HepG2 (cell line): ENCODE data around the gene ARPP21. TPM values are rescaled to one million over a fixed set of nuclear protein-coding genes. Genes with fewer than 3 reads are reported as not detected.

Experiments used
- ATAC-seq: fragments of 200-7000 bp; cut with Tn5 transposase; 3 replicates; pipeline ENCODE4 v1.9.1; 2020; ENCODE audit warnings: mild to moderate bottlenecking, moderate library complexity
- BruUV-seq: library from RNA; stranded (reverse); fragments of 400-500 nt; replicated peaks from 2 replicates; lab custom pipeline; 2021; lab: Mats Ljungman, UMichigan
- CTCF ChIA-PET: fragments of 300-600 bp; formaldehyde crosslinking; extraction: SDS; loops from one replicate; lab custom pipeline; 2021; ENCODE audit warnings: low total read pairs, inconsistent platforms, low intra/inter-chr PET ratio; lab: Yijun Ruan, JAX
- POLR2A ChIA-PET: fragments of 350-600 bp; sonication (Branson Sonifier 250); formaldehyde crosslinking; loops from one replicate; lab custom pipeline; 2020; ENCODE audit warnings: antibody characterized with exemption, inconsistent platforms; lab: Yijun Ruan, JAX
- DNase-seq: peaks from one replicate; pipeline ENCODE4 v3.0.0-alpha.2; 2015; ENCODE audit warnings: low spot score
- FAIRE-seq: peaks from 3 replicates; lab custom pipeline; 2011; peaks lifted over from hg19 to GRCh38; lab: Jason Lieb, UNC
- H2AFZ ChIP-seq: one replicate; pipeline ENCODE4 v1.6.1; 2011; ENCODE audit warnings: low read length, inconsistent platforms
- H3K27ac ChIP-seq: fragments of 300-600 bp; 3 replicates; pipeline ENCODE4 v1.8.0; 2011; ENCODE audit warnings: mixed run types, mild to moderate bottlenecking, mixed read lengths, low read length, inconsistent platforms; ENCODE audit not compliant: insufficient read depth; ENCODE audit errors: extremely low read length
- H3K27me3 ChIP-seq, 2 experiments: fragments of 200-600 bp in 1 of 2; 2 replicates in 1 of 2; 3 replicates in 1 of 2; pipeline versions ENCODE4 v1.6.0 to v1.8.0; 2011; ENCODE audit warnings: low read length in 2 of 2, mild to moderate bottlenecking in 2 of 2, moderate library complexity in 2 of 2, inconsistent platforms in 1 of 2; ENCODE audit not compliant: insufficient read depth in 2 of 2, control insufficient read depth in 1 of 2
- H3K36me3 ChIP-seq, 2 experiments: fragments of 200-600 bp in 1 of 2; replicated peaks in 1 of 2; 2 replicates in 1 of 2; 3 replicates in 1 of 2; pipeline versions ENCODE4 v1.5.1 to v1.8.0; 2011; ENCODE audit warnings: low read length in 2 of 2, inconsistent platforms in 1 of 2; ENCODE audit not compliant: insufficient read depth in 2 of 2, control insufficient read depth in 1 of 2
- H3K4me1 ChIP-seq: 2 replicates; pipeline ENCODE4 v1.5.1; 2012; ENCODE audit warnings: low read length, inconsistent platforms; ENCODE audit not compliant: insufficient read depth
- H3K4me2 ChIP-seq: 2 replicates; pipeline ENCODE4 v1.6.0; 2011; ENCODE audit warnings: low read depth, low read length, inconsistent platforms
- H3K4me3 ChIP-seq, 3 experiments: fragments of 200-600 bp in 1 of 3; sonication (generic), shearing (Covaris generic) in 1 of 3; replicated peaks in 1 of 3; 2 replicates each; pipeline ENCODE4 v1.5.1; 2011 to 2016; ENCODE audit warnings: low read length in 3 of 3, inconsistent platforms in 2 of 3, low read depth in 2 of 3, mild to moderate bottlenecking in 2 of 3, control low read depth in 1 of 3, mixed read lengths in 1 of 3; ENCODE audit not compliant: insufficient read depth in 1 of 3
- H3K79me2 ChIP-seq: one replicate; pipeline ENCODE4 v1.6.1; 2011; ENCODE audit warnings: low read length, inconsistent platforms; ENCODE audit not compliant: insufficient read depth
- H3K9ac ChIP-seq: 2 replicates; pipeline ENCODE4 v1.6.0; 2011; ENCODE audit warnings: mild to moderate bottlenecking, low read depth, low read length, inconsistent platforms; ENCODE audit not compliant: insufficient read depth
- H3K9me3 ChIP-seq: 2 replicates; pipeline ENCODE4 v1.5.1; 2012; ENCODE audit warnings: mild to moderate bottlenecking, low read length
- H4K20me1 ChIP-seq: 2 replicates; pipeline ENCODE4 v1.6.0; 2011; ENCODE audit warnings: inconsistent platforms, mild to moderate bottlenecking, low read length, moderate library complexity; ENCODE audit not compliant: insufficient read depth
- BATF2 ChIP-seq: sonication (generic); formaldehyde crosslinking; IDR thresholded peaks from 2 replicates; pipeline ENCODE4 v1.8.0; 2022; ENCODE audit warnings: mild to moderate bottlenecking, missing genetic modification reagents, moderate library complexity
- ESRRA ChIP-seq: sonication (generic); formaldehyde crosslinking; IDR thresholded peaks from 2 replicates; pipeline ENCODE4 v1.5.1; 2020; ENCODE audit warnings: mild to moderate bottlenecking, low read depth, missing genetic modification reagents
- GATAD2A ChIP-seq: IDR thresholded peaks from 2 replicates; pipeline ENCODE4 v1.6.1; 2016
- MAFF ChIP-seq: IDR thresholded peaks from 2 replicates; pipeline ENCODE4 v1.6.1; 2011; ENCODE audit warnings: low read depth, low read length, improper control_type of control experiment
- PAX8 ChIP-seq: sonication (generic); formaldehyde crosslinking; IDR thresholded peaks from 2 replicates; pipeline ENCODE4 v1.8.0; 2022; ENCODE audit warnings: mild to moderate bottlenecking, missing genetic modification reagents, borderline replicate concordance
- RARG ChIP-seq: sonication (generic); formaldehyde crosslinking; IDR thresholded peaks from 2 replicates; pipeline ENCODE4 v1.4.0; 2020; ENCODE audit warnings: low read depth, mild to moderate bottlenecking, missing genetic modification reagents
- TRAFD1 ChIP-seq: sonication (generic); formaldehyde crosslinking; IDR thresholded peaks from 2 replicates; pipeline ENCODE4 v1.5.1; 2020; ENCODE audit warnings: missing genetic modification reagents, mild to moderate bottlenecking, borderline replicate concordance
- ZBTB38 ChIP-seq: sonication (generic); formaldehyde crosslinking; IDR thresholded peaks from 2 replicates; pipeline ENCODE4 v1.5.1; 2020; ENCODE audit warnings: mild to moderate bottlenecking, missing genetic modification reagents
- ZBTB39 ChIP-seq: sonication (generic); formaldehyde crosslinking; IDR thresholded peaks from 2 replicates; pipeline ENCODE4 v1.5.0; 2020; ENCODE audit warnings: missing genetic modification reagents
- ZIK1 ChIP-seq: sonication (generic); formaldehyde crosslinking; IDR thresholded peaks from 2 replicates; pipeline ENCODE4 v1.5.0; 2020; ENCODE audit warnings: mild to moderate bottlenecking, low read depth, missing genetic modification reagents, borderline replicate concordance
- ZNF142 ChIP-seq: sonication (generic); formaldehyde crosslinking; IDR thresholded peaks from 2 replicates; pipeline ENCODE4 v1.4.0; 2020; ENCODE audit warnings: missing genetic modification reagents
- ZNF160 ChIP-seq: sonication (generic); formaldehyde crosslinking; IDR thresholded peaks from 2 replicates; pipeline ENCODE4 v1.8.0; 2022; ENCODE audit warnings: mild to moderate bottlenecking, inconsistent platforms, missing genetic modification reagents
- ZNF563 ChIP-seq: sonication (generic); formaldehyde crosslinking; IDR thresholded peaks from 2 replicates; pipeline ENCODE4 v1.8.0; 2022; ENCODE audit warnings: mild to moderate bottlenecking, moderate library complexity, missing genetic modification reagents
- ZNF616 ChIP-seq: sonication (generic); formaldehyde crosslinking; IDR thresholded peaks from 2 replicates; pipeline ENCODE4 v1.5.0; 2020; ENCODE audit warnings: low read depth, mild to moderate bottlenecking, missing genetic modification reagents
- WGBS: methylation state at CpG from one replicate; pipeline ENCODE4 v1.1.6; 2017; ENCODE audit warnings: low lambda C conversion rate; 5-methylcytosine and 5-hydroxymethylcytosine counted together
- in situ Hi-C: cut with HindIII; loops from 2 replicates; pipeline ENCODE4 v1.10.0; 2017; ENCODE audit warnings: low pct_unique_long_range_greater_than_20kb; ENCODE audit not compliant: extremely low pct_ligation_motif_present
- intact Hi-C: fragments of 100-400 bp; cut with micrococcal nuclease; formaldehyde crosslinking; loops from one replicate; pipeline ENCODE4 v1.10.0; 2022; ENCODE audit not compliant: unreplicated experiment
- polyA plus RNA-seq, 8 experiments: library from polyadenylated mRNA; depleted of rRNA in 3 of 8; stranded (reverse) in 7 of 8; unstranded in 1 of 8; fragments of >200 nt; fragmentation: Illumina TruSeq in 4 of 8; extraction: Trizol in 4 of 8; gene quantifications; 2 replicates each; pipeline versions ENCODE4 v1.2.1 to v1.2.3, GENCODE V29; 2011 to 2016; ENCODE audit warnings: low read depth in 4 of 8, missing spikeins in 1 of 8, mixed read lengths in 1 of 8; ENCODE audit not compliant: insufficient read depth in 1 of 8
- total RNA-seq, 5 experiments: library from RNA; depleted of rRNA; stranded (reverse); fragments of >200 nt; fragmentation: Illumina TruSeq; extraction: Trizol; gene quantifications; 2 replicates each; pipeline ENCODE4 v1.2.3, GENCODE V29; 2016; ENCODE audit warnings: low read depth in 1 of 5

Gene ARPP21
- total and polyA plus RNA-seq, 2 of the 13 experiments (the other 11 are each of a cell fraction or from before 2014, with no cell fraction given): not detected

- in situ Hi-C loops: no loop called here
- ChIA-PET POLR2A (no interaction called here), CTCF (no interaction called here)
- FAIRE-seq: no peak
- Histone ChIP-seq H3K79me2 (no peaks in the 10 kb centered on the region), H3K9me3 (no peaks in the 10 kb centered on the region), H3K9ac (no peak overlapping the region), H3K36me3 (no peaks in the 10 kb centered on the region), H3K4me1 (no peaks in the 10 kb centered on the region), H4K20me1 (no peaks in the 10 kb centered on the region), H3K27me3 (peaks cover 4 to 9% of the 10 kb centered on the region in 2 experiments; a peak in 4 of 5 replicates), H3K27ac (no peak overlapping the region), H2AFZ (no peak overlapping the region), H3K4me3 (no peak overlapping the region), H3K4me2 (no peak overlapping the region)
- no peak for ATAC-seq
- no peak for DNase-seq
- 19% methylated on average over 4 of the region's 4 CpGs for WGBS
- BruUV-seq: no TSS peak
- intact Hi-C loops: no loop called here
- no peak for TF ChIP-seq ZNF160 (CRISPR knock-in tag)
- no peak for TF ChIP-seq PAX8 (CRISPR knock-in tag)
- no peak for TF ChIP-seq MAFF
- no peak for TF ChIP-seq BATF2 (CRISPR knock-in tag)
- TF ChIP-seq TRAFD1 (CRISPR knock-in tag): no peak
- TF ChIP-seq ZNF616 (CRISPR knock-in tag): no peak
- TF ChIP-seq ZIK1 (CRISPR knock-in tag): no peak
- TF ChIP-seq ZNF563 (CRISPR knock-in tag): no peak
- TF ChIP-seq GATAD2A (CRISPR knock-in tag): no peak
- TF ChIP-seq RARG: no peak
- no peak for TF ChIP-seq ESRRA
- TF ChIP-seq ZNF142 (CRISPR knock-in tag): no peak
- TF ChIP-seq ZBTB39: no peak
- TF ChIP-seq ZBTB38: no peak
Observed at GRCh38 chr3:35641920-35642527, 2.7 kb downstream of the ARPP21 start.
